Activated CD8-positive, alpha-beta memory T cell treated with anti-CD3 and anti-CD28 coated beads, Interleukin-2, amount 10 ng/mL, durations not matched to agents 7 days and 5 days (primary cell): ENCODE results near the gene GAS7. TPM values are rescaled to one million over a fixed set of nuclear protein-coding genes. Genes with fewer than 3 reads are reported as not detected.
A peak's percentile ranks its signal among the peaks of the same experiment; 100 is the strongest.

Source experiments
- ATAC-seq: fragments of 150-1000 bp; cut with Tn5 transposase; one replicate; pipeline ENCODE4 v1.10.0; 2021; ENCODE audit warnings: moderate library complexity
- CTCF ChIA-PET: fragments of 350-600 bp; sonication (Branson Sonifier 250); formaldehyde crosslinking; loops from one replicate; lab custom pipeline; 2021; ENCODE audit warnings: antibody characterized with exemption; lab: Charles Lee
- DNase-seq: peaks from one replicate; pipeline ENCODE4 v3.0.0-alpha.2; 2020
- H3K27ac Mint-ChIP-seq: one replicate; pipeline ENCODE4 v1.8.0; 2021; ENCODE audit warnings: mild to moderate bottlenecking, mixed read lengths
- H3K27me3 Mint-ChIP-seq: one replicate; pipeline ENCODE4 v1.8.0; 2021; ENCODE audit warnings: mixed read lengths
- H3K36me3 Mint-ChIP-seq: one replicate; pipeline ENCODE4 v1.8.0; 2021; ENCODE audit warnings: mild to moderate bottlenecking, mixed read lengths
- H3K4me1 Mint-ChIP-seq: one replicate; pipeline ENCODE4 v1.8.0; 2021; ENCODE audit warnings: mixed read lengths
- H3K4me3 Mint-ChIP-seq: one replicate; pipeline ENCODE4 v1.8.0; 2021; ENCODE audit warnings: mild to moderate bottlenecking, moderate library complexity, mixed read lengths
- H3K9me3 Mint-ChIP-seq: one replicate; pipeline ENCODE4 v1.8.0; 2022; ENCODE audit warnings: low read depth, mixed read lengths
- total RNA-seq, 2 experiments: library from RNA; stranded (reverse); gene quantifications; one replicate each; pipeline ENCODE4 v1.2.3, GENCODE V29; 2021

GAS7 gene
- total RNA-seq, 2 experiments from 2014 or later, result 0.53 to 2.1 TPM

GRCh38 chr17:10116753-10117420 lies 81.5 kb downstream of the GAS7 start:
- Mint-ChIP-seq H3K4me3 (no peak overlapping the region), H3K36me3 (no peaks in the 10 kb centered on the region), H3K4me1 (peaks cover 47% of the 10 kb centered on the region), H3K27ac (no peak overlapping the region), H3K27me3 (peaks cover 3% of the 10 kb centered on the region), H3K9me3 (no peaks in the 10 kb centered on the region)
- CTCF ChIA-PET, result no interaction called here
- ATAC-seq (no peak), DNase-seq (no peak)

GRCh38 chr17:10116267-10116666 lies 82.1 kb downstream of the GAS7 start:
- Mint-ChIP-seq H3K9me3 (no peaks in the 10 kb centered on the region), H3K27me3 (peaks cover 3% of the 10 kb centered on the region)

GRCh38 chr17:10115536-10115932 lies 82.9 kb downstream of the GAS7 start:
- Mint-ChIP-seq H3K27me3 (peaks cover 3% of the 10 kb centered on the region), H3K36me3 (no peaks in the 10 kb centered on the region), H3K4me1 (peaks cover 37% of the 10 kb centered on the region), H3K27ac (no peak overlapping the region), H3K9me3 (no peaks in the 10 kb centered on the region), H3K4me3 (no peak overlapping the region)
- CTCF ChIA-PET, result no interaction called here
- no peak for DNase-seq
- ATAC-seq, result no peak

More at GRCh38 chr17:10116267-10116666, 82.1 kb downstream of the GAS7 start:
- Mint-ChIP-seq H3K27ac (no peak overlapping the region), H3K4me3 (no peak overlapping the region), H3K36me3 (no peaks in the 10 kb centered on the region), H3K4me1 (peaks cover 40% of the 10 kb centered on the region)
- no peak for DNase-seq
- ATAC-seq, result no peak
- CTCF ChIA-PET, result interaction anchor here (0.6 kb wide), 1 partner anchor 1879 kb away, joined by 4 read pairs; no protein-coding TSS in a partner anchor

- peak; percentile 55 for DNase-seq
Measured at GRCh38 chr17:10114931-10115535, 83.4 kb downstream of the GAS7 start.

GRCh38 chr17:10112962-10113361 lies 85.4 kb downstream of the GAS7 start:
- Mint-ChIP-seq H3K4me1 (peaks cover 20% of the 10 kb centered on the region), H3K27ac (no peak overlapping the region), H3K4me3 (no peak overlapping the region), H3K9me3 (peaks cover 3% of the 10 kb centered on the region), H3K36me3 (no peaks in the 10 kb centered on the region), H3K27me3 (peaks cover 3% of the 10 kb centered on the region)
- no peak for ATAC-seq
- CTCF ChIA-PET, result no interaction called here
- DNase-seq, result no peak

More at GRCh38 chr17:10114931-10115535, 83.4 kb downstream of the GAS7 start:
- Mint-ChIP-seq H3K36me3 (no peaks in the 10 kb centered on the region), H3K27me3 (peaks cover 3% of the 10 kb centered on the region), H3K27ac (peak overlapping the region; percentile 15), H3K4me1 (peaks cover 32% of the 10 kb centered on the region), H3K4me3 (no peak overlapping the region), H3K9me3 (peaks cover 2% of the 10 kb centered on the region)
- peak; percentile 76 for ATAC-seq
- CTCF ChIA-PET, result no interaction called here

- CTCF ChIA-PET, result no interaction called here
- Mint-ChIP-seq H3K4me3 (no peak overlapping the region), H3K4me1 (peaks cover 17% of the 10 kb centered on the region), H3K9me3 (peaks cover 3% of the 10 kb centered on the region), H3K27me3 (peaks cover 3% of the 10 kb centered on the region), H3K36me3 (no peaks in the 10 kb centered on the region), H3K27ac (no peak overlapping the region)
- DNase-seq (no peak), ATAC-seq (no peak)
Measured at GRCh38 chr17:10111907-10112452, 86.4 kb downstream of the GAS7 start.

GRCh38 chr17:10109146-10109545 lies 89.3 kb downstream of the GAS7 start:
- CTCF ChIA-PET, result no interaction called here
- no peaks in the 10 kb centered on the region for H3K4me1 Mint-ChIP-seq

GRCh38 chr17:10107316-10108165 lies 90.9 kb downstream of the GAS7 start:
- Mint-ChIP-seq H3K27me3 (no peaks in the 10 kb centered on the region), H3K36me3 (no peaks in the 10 kb centered on the region), H3K9me3 (peaks cover 3% of the 10 kb centered on the region), H3K4me1 (no peaks in the 10 kb centered on the region), H3K4me3 (no peak overlapping the region), H3K27ac (no peak overlapping the region)
- DNase-seq (no peak), ATAC-seq (no peak)
- CTCF ChIA-PET, result no interaction called here

More at GRCh38 chr17:10109146-10109545, 89.3 kb downstream of the GAS7 start:
- Mint-ChIP-seq H3K27me3 (no peaks in the 10 kb centered on the region), H3K9me3 (peaks cover 3% of the 10 kb centered on the region), H3K27ac (no peak overlapping the region), H3K4me3 (no peak overlapping the region), H3K36me3 (no peaks in the 10 kb centered on the region)
- ATAC-seq (no peak), DNase-seq (no peak)

GRCh38 chr17:10106067-10106466 lies 92.3 kb downstream of the GAS7 start:
- H3K4me3 Mint-ChIP-seq, result no peak overlapping the region
- ATAC-seq, result no peak
- DNase-seq, result no peak
- H3K36me3 Mint-ChIP-seq, result no peaks in the 10 kb centered on the region
- H3K27ac Mint-ChIP-seq, result no peak overlapping the region
- no peaks in the 10 kb centered on the region for H3K4me1 Mint-ChIP-seq
- CTCF ChIA-PET, result no interaction called here
- H3K27me3 Mint-ChIP-seq, result no peaks in the 10 kb centered on the region
- peaks cover 3% of the 10 kb centered on the region for H3K9me3 Mint-ChIP-seq

- Mint-ChIP-seq H3K9me3 (peaks cover 3% of the 10 kb centered on the region), H3K27me3 (no peaks in the 10 kb centered on the region)
- no peak for ATAC-seq
Measured at GRCh38 chr17:10105513-10106001, 92.8 kb downstream of the GAS7 start.

GRCh38 chr17:10103712-10104111 lies 94.7 kb downstream of the GAS7 start:
- no peak for DNase-seq
- no peaks in the 10 kb centered on the region for H3K4me1 Mint-ChIP-seq
- H3K4me3 Mint-ChIP-seq, result no peak overlapping the region
- no peak overlapping the region for H3K27ac Mint-ChIP-seq
- CTCF ChIA-PET, result no interaction called here
- ATAC-seq, result no peak
- H3K27me3 Mint-ChIP-seq, result no peaks in the 10 kb centered on the region
- no peaks in the 10 kb centered on the region for H3K36me3 Mint-ChIP-seq
- no peaks in the 10 kb centered on the region for H3K9me3 Mint-ChIP-seq

More at GRCh38 chr17:10105513-10106001, 92.8 kb downstream of the GAS7 start:
- H3K27ac Mint-ChIP-seq, result no peak overlapping the region
- DNase-seq, result no peak
- CTCF ChIA-PET, result no interaction called here
- H3K36me3 Mint-ChIP-seq, result no peaks in the 10 kb centered on the region
- H3K4me3 Mint-ChIP-seq, result no peak overlapping the region
- H3K4me1 Mint-ChIP-seq, result no peaks in the 10 kb centered on the region

- H3K4me1 Mint-ChIP-seq, result no peaks in the 10 kb centered on the region
- H3K4me3 Mint-ChIP-seq, result no peak overlapping the region
- H3K27me3 Mint-ChIP-seq, result no peaks in the 10 kb centered on the region
- H3K27ac Mint-ChIP-seq, result no peak overlapping the region
- no peaks in the 10 kb centered on the region for H3K9me3 Mint-ChIP-seq
- H3K36me3 Mint-ChIP-seq, result no peaks in the 10 kb centered on the region
- DNase-seq, result no peak
- no peak for ATAC-seq
- CTCF ChIA-PET, result no interaction called here
Measured at GRCh38 chr17:10102817-10103216, 95.6 kb downstream of the GAS7 start.

GRCh38 chr17:10099051-10099571 lies 99.3 kb downstream of the GAS7 start:
- ATAC-seq, result no peak

More at GRCh38 chr17:10099051-10099571, 99.3 kb downstream of the GAS7 start:
- Mint-ChIP-seq H3K27me3 (no peaks in the 10 kb centered on the region), H3K36me3 (no peaks in the 10 kb centered on the region), H3K4me1 (no peaks in the 10 kb centered on the region), H3K9me3 (no peaks in the 10 kb centered on the region), H3K4me3 (no peak overlapping the region), H3K27ac (no peak overlapping the region)
- CTCF ChIA-PET, result no interaction called here
- DNase-seq, result no peak
